Colon (tissue), 2 donors: ENCODE results near the gene MT2A.
"Not testable (repeated sequence)": the region's sequence is repeated elsewhere in the genome, so short reads cannot be mapped to it uniquely, and the experiment has no call there.

Source experiments
- FAIRE-seq: peaks from 2 replicates; lab custom pipeline; 2012; peaks lifted over from hg19 to GRCh38; lab: Jason Lieb, UNC
- donor health status: control.
- donor health status: control.

Gene MT2A

GRCh38 chr16:56608043-56608875 lies at the start of gene MT2A:
TSS of gene MT2A (plus strand) at chr16:56608584. CDS start at chr16:56608656, 72 bp downstream.
- FAIRE-seq = no peak

DNA sequence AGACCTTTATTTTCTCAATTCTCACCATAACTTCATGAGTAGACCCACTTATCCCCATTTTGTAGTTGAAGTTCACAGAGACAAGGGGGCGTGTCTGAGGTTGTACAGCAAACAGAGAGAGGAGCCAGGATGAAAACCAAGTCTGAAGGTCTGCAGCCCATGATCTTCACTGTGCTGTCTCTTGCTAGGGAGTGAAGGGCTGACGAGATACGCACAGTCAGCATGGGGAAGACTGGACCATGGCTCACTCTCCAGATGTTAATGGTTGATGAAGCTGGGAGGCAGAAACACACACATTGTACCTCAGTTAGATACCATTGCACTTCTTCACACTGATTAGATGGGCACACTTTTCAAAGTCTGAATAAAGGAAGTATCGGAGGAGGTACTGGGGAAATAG lies 49.3 kb upstream of the MT2A start:
- FAIRE-seq = no peak

DNA sequence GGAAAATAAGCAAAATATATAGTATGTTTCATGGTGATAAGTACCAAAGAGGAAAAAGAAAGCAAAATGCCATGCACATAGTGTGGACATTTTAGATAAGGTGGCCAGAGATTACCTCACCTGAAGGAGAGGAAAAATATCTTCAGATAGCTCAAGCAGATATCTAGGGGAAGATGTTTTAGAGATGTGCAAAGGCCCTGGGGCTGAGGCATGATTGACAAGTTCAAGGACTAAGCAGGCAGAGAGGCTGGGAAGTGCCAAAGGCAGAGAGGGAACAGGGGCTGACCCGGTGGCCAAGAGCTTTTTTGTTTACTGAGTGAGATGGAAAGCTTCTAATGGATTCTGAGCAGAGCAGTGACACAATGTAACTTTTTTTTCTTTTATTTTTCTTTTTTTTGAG lies 47.9 kb upstream of the MT2A start:
- FAIRE-seq = no peak

DNA sequence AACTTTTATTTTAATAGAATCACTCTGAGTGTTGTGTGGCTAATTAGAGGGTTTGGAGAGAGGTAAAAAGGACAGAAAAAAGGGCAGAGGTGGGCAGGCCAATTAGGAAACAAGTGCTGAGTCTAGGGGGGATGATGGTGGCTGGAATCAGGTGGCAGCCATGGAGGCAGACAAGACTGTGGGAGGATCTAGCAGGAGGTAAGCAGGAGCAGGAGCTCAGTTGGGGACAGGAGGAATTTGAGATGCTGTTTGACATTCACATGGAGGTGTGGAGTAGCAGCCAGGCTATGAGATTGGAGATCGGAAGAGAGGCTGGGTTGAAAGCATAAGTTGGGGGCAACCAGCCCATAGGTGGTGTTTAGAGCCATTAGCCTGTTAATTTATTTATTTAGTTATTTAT lies 47.3 kb upstream of the MT2A start:
- no peak for FAIRE-seq

- FAIRE-seq = no peak
Measured at GRCh38 chr16:56564793-56565477, 43.4 kb upstream of the MT2A start, which contains the start of gene MT4. TSS of gene MT4 (plus strand) at chr16:56565073. CDS start at chr16:56565129, 56 bp downstream.

GRCh38 chr16:56569971-56570370 lies 38.4 kb upstream of the MT2A start:
- FAIRE-seq = no peak

- no peak for FAIRE-seq
Measured at GRCh38 chr16:56571525-56571924, 36.9 kb upstream of the MT2A start.

DNA sequence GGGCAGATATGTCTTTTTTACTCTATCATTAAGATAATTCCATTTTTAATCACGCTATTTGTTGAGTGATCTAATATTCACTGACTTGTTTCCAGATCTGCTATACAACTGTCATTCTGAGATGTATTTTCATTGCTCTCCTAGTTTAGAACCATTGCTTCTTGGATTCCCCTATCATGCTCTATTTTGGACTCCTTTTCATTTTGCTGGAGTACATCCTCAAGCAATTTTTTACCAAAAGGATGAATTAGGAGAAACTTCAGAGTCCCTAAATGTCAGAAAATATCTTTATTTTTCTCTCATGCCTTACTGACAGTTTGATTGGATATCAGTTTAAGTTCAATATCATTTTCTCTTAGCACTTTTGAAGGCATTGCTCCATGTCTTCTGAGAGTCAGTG lies 33.8 kb upstream of the MT2A start:
- no peak for FAIRE-seq

GRCh38 chr16:56576585-56577299 lies 31.6 kb upstream of the MT2A start:
- FAIRE-seq = no peak

- no peak for FAIRE-seq
Measured at GRCh38 chr16:56577300-56577625, 31.1 kb upstream of the MT2A start.

DNA sequence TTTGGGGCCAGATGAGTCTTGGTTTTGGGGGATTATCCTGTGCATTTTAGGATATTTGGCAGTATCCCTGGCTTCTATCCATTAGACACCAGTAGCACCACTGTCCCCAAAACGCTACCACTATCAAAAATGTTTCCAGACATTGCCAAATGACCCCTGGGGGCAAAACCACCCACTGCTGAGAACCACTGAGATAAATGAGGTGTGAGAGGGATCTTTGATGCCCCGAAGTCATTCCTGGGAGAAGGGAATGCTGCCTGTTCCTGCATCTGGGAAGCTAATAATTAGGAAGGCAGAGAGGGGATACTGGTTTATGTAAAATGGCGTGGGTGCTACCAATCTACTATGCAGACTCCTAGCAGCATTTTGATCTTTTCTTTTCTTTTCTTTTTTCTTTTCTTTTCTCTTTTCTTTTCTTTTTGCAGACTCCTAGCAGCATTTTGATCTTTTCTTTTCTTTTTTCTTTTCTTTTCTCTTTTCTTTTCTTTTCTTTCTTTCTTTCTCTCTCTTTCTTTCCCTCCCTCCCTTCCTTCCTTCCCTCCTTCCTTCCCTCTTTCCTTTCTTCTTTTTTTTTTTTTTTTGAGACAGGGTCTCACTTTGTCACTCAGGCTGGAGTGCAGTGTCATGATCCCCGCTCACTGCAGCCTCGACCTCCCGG lies 27.9 kb upstream of the MT2A start:
- FAIRE-seq = no peak

GRCh38 chr16:56582911-56583310 lies 25.5 kb upstream of the MT2A start:
- not testable (repeated sequence) for FAIRE-seq

- FAIRE-seq = no peak
Measured at GRCh38 chr16:56583351-56584168, 24.8 kb upstream of the MT2A start.

GRCh38 chr16:56584276-56584675 lies 24.1 kb upstream of the MT2A start:
- no peak for FAIRE-seq

- no peak for FAIRE-seq
Measured at GRCh38 chr16:56588781-56589140, 19.6 kb upstream of the MT2A start.

DNA sequence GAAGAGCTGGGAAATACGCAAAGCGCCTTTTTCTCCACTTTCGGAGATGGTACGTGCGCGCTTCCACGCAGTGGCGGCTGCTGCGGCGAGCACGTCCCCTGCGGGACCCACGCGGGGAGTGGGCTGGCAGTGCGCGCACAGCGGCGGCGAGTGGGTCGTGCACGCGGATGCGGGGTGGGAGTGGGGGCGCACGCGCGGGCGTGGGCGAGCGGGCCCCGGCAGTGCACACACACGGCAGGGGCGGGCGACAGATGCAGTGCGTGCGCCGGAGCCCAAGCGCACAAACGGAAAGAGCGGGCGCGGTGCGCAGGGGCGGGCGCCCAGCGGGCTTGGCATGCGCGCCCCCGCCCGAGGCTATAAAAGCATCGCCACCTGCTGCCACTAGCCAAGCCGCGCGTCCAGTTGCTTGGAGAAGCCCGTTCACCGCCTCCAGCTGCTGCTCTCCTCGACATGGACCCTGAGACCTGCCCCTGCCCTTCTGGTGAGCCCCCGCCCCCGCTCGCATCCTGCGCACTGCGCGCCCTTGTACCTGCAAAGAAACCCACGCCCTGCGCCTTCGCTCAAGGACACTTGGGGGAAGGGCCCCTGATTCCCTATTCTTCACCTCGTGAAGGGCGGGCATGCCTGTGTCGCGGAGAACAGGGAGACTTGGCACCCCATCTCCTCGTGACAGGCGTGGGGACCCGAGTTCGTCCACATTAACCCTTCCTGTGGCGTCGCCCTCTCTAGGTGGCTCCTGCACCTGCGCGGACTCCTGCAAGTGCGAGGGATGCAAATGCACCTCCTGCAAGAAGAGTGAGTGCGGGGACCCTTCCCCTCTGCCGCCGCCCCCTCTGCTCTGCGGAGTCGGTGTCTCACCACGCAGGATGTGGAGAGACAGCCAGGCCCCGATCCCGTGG lies 19.0 kb upstream of the MT2A start, which contains the start of gene MT3:
Gene MT3, plus strand, starts transcription at position 388 of the 899 bp plus-strand sequence. Its CDS starts 63 bp downstream, at position 451.
- no peak for FAIRE-seq

GRCh38 chr16:56591377-56592060 lies 16.9 kb upstream of the MT2A start:
- FAIRE-seq = no peak

- FAIRE-seq = no peak
Measured at GRCh38 chr16:56593573-56594291, 14.7 kb upstream of the MT2A start.

GRCh38 chr16:56594292-56594619 lies 14.1 kb upstream of the MT2A start:
- no peak for FAIRE-seq
